ENCODE data around the gene SMCO4. TPM values are rescaled to one million over a fixed set of nuclear protein-coding genes. Genes with fewer than 3 reads are reported as not detected.
"Not testable (repeated sequence)": the region's sequence is repeated elsewhere in the genome, so short reads cannot be mapped to it uniquely, and the experiment has no call there.

SMCO4 gene
- total RNA-seq, 2 donors from 2014 or later: 49.3 to 82.4 TPM

DNA sequence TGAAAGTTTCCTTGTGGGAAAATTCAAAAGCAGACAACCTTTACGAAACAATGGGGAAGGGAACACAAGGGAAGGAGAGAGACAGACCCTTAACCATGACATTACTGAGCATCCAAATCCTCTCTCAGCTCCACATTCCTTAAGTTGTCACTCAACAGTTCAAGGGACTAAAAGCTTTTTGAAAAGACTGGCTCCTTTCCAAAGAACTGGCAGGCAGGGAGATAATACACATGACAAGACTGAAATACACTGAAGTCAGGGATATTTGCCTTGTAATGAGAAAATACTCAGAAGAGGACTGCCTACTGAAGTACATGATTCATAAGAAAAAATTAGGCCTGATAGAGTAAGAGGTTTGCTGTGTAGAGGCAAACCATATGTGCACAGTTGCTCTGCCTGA, 69.1 kb downstream of the SMCO4 start:
- Mint-ChIP-seq H3K4me3 (no peak overlapping the region), H3K27me3 (no peaks in the 10 kb centered on the region), H3K27ac (no peak overlapping the region), H3K9me3 (no peaks in the 10 kb centered on the region), H3K36me3 (ENCODE audit: low read depth) (peaks cover 17% of the 10 kb centered on the region), H3K4me1 (no peaks in the 10 kb centered on the region)
- ATAC-seq (replicated peaks): no peak

DNA sequence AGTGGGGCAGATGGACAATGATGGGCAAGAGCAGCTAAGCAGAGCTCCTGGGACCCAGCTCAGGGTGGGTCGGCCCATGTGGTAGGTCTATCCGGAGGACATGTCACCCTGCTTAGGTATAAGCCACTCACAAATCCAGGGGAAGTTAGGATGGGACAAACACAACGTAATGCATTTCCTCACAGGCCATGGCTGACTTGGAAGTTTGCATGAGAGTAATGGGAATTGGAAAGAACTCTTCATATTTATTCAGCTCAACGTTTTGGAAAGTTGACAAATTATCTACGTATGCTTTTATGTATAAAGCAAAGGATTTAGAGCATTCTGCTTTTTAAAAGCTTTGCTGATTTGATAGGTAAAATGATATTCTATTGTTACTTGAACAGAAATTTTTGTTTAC, 74.9 kb downstream of the SMCO4 start:
- Mint-ChIP-seq H3K27ac (no peak overlapping the region), H3K4me1 (no peaks in the 10 kb centered on the region), H3K27me3 (no peaks in the 10 kb centered on the region), H3K9me3 (no peaks in the 10 kb centered on the region), H3K36me3 (ENCODE audit: low read depth) (no peaks in the 10 kb centered on the region), H3K4me3 (no peak overlapping the region)
- ATAC-seq (replicated peaks): no peak

DNA sequence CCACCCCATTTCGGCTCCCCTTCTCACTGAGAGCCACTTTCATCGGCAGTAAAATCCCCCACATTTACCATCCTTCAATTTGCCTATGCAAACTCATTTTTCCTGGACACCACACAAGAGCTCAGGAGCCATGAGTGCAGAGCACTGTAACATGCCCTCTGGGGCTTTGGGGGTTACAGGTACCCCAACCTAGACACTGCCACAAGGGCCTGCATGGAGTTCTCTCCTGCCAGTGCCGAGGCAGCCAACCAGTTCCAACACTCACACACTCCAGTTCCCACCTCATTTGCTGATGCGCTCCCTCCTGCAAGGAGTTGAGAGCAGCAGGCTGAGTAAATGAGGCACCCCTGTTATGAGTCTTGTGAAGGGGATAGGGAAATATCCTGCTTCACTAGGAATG, 76.1 kb downstream of the SMCO4 start:
- H3K36me3 Mint-ChIP-seq (ENCODE audit: low read depth): no peaks in the 10 kb centered on the region

GRCh38 chr11:93464927-93465540, 78.2 kb downstream of the SMCO4 start:
- H3K9me3 Mint-ChIP-seq: no peaks in the 10 kb centered on the region
- no peaks in the 10 kb centered on the region for H3K36me3 Mint-ChIP-seq (ENCODE audit: low read depth)
- no peaks in the 10 kb centered on the region for H3K27me3 Mint-ChIP-seq
- H3K27ac Mint-ChIP-seq: no peak overlapping the region
- H3K4me1 Mint-ChIP-seq: no peaks in the 10 kb centered on the region
- ATAC-seq (replicated peaks): no peak
- no peak overlapping the region for H3K4me3 Mint-ChIP-seq

More for the DNA sequence above, 76.1 kb downstream of the SMCO4 start:
- Mint-ChIP-seq H3K27ac (no peak overlapping the region), H3K27me3 (no peaks in the 10 kb centered on the region), H3K9me3 (no peaks in the 10 kb centered on the region), H3K4me3 (no peak overlapping the region), H3K4me1 (no peaks in the 10 kb centered on the region)
- ATAC-seq (replicated peaks): no peak

DNA sequence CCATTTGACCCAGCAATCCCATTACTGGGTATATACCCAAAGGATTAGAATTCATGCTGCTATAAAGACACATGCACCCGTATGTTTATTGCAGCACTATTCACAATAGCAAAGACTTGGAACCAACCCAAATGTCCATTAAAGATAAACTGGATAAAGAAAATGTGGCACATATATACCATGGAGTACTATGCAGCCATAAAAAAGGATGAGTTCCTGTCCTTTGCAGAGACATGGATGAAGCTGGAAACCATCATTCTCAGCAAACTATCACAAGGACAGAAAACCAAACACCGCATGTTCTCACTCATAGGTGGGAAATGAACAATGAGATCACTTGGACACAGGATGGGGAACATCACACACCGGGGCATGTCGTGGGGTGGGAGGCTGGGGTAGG, 79.5 kb downstream of the SMCO4 start:
- H3K36me3 Mint-ChIP-seq (ENCODE audit: low read depth); H3K27ac Mint-ChIP-seq: not testable (repeated sequence)

DNA sequence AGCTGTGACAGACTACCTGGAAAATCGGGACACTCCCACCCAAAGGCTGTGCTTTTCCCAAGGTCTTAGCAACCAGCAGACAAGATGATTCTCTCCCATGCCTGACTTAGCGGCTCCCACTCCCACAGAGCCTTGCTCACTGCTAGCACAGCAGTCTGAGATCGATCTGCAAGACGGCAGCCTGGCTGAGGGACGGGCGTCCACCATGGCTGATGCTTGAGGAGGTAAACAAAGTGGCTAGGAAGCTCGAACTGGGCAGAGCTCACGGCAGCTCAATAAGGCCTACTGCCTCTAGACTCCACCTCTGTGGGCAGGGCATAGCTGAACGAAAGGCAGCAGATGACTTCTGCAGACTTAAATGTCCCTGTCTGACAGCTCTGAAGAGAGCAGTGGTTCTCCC, 84.9 kb downstream of the SMCO4 start:
- peaks cover 3% of the 10 kb centered on the region for H3K27me3 Mint-ChIP-seq
- H3K27ac Mint-ChIP-seq: no peak overlapping the region
- no peaks in the 10 kb centered on the region for H3K36me3 Mint-ChIP-seq (ENCODE audit: low read depth)
- H3K9me3 Mint-ChIP-seq: no peaks in the 10 kb centered on the region
- no peak overlapping the region for H3K4me3 Mint-ChIP-seq
- no peaks in the 10 kb centered on the region for H3K4me1 Mint-ChIP-seq
- no peak for ATAC-seq (replicated peaks)

More for the DNA sequence above, 79.5 kb downstream of the SMCO4 start:
- not testable (repeated sequence) for H3K4me1 Mint-ChIP-seq; H3K4me3 Mint-ChIP-seq; ATAC-seq (replicated peaks); H3K9me3 Mint-ChIP-seq; H3K27me3 Mint-ChIP-seq

DNA sequence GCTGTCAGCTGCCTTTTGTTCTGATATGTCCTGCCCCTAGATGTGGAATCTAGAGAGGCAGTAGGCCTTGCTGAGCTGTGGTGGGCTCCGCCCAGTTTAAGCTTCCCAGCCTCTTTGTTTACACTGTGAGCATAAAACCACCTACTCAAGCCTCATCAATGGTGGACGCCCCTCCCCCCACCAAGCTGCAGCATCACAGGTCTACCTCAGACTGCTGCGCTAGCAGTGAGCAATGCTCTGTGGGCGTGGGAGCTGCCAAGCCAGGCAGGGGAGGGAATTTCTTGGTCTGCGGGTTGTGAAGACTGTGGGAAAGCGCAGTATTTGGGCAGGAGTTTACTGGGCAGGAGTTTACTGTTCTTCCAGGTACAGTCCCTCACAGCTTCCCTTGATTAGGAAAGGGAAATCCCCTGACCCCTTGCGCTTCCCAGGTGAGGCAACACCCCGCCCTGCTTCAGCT, 98.5 kb downstream of the SMCO4 start:
- H3K4me3 Mint-ChIP-seq: no peak overlapping the region
- ATAC-seq (replicated peaks): peak; percentile 88
- no peaks in the 10 kb centered on the region for H3K36me3 Mint-ChIP-seq (ENCODE audit: low read depth)
- peaks cover 3% of the 10 kb centered on the region for H3K9me3 Mint-ChIP-seq
- no peaks in the 10 kb centered on the region for H3K4me1 Mint-ChIP-seq
- no peak overlapping the region for H3K27ac Mint-ChIP-seq
- H3K27me3 Mint-ChIP-seq: peaks cover 3% of the 10 kb centered on the region

DNA sequence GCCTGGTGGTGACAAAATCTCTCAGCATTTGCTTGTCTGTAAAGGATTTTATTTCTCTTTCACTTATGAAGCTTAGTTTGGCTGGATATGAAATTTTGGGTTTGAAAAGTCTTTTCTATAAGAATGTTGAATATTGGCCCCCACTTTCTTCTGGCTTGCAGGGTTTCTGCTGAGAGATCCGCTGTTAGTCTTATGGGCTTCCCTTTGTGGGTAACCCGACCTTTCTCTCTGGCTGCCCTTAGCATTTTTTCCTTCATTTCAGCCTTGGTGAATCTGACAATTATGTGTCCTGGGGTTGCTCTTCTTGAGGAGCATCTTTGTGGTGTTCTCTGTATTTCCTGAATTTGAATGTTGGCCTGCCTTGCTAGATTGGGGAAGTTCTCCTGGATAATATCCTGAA, 100.0 kb downstream of the SMCO4 start:
- H3K4me3 Mint-ChIP-seq; ATAC-seq (replicated peaks); H3K27me3 Mint-ChIP-seq; H3K9me3 Mint-ChIP-seq; H3K36me3 Mint-ChIP-seq (ENCODE audit: low read depth); H3K4me1 Mint-ChIP-seq; H3K27ac Mint-ChIP-seq: not testable (repeated sequence)

DNA sequence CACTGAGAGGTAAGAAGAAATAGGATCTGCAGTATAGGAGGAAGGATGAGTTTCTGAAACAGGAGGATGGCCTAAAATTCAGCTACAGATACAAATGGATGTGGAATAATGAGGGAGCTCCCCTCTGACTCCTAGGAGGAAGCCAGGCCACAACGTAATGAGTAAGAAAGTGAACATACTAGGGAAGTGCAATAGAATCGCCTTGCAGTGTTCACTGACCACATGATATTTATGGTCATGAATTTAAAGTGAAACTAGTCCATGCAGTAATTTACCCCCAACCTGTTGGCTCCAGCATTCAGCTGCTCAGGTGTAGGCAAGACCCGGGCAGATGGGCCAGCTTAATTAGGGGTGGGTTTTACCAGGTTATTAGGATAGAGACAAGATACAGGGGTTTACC, 110.9 kb downstream of the SMCO4 start:
- no peak for ATAC-seq (replicated peaks)
- no peak overlapping the region for H3K27ac Mint-ChIP-seq
- H3K36me3 Mint-ChIP-seq (ENCODE audit: low read depth): no peaks in the 10 kb centered on the region
- H3K9me3 Mint-ChIP-seq: no peaks in the 10 kb centered on the region
- no peaks in the 10 kb centered on the region for H3K27me3 Mint-ChIP-seq
- H3K4me1 Mint-ChIP-seq: no peaks in the 10 kb centered on the region
- H3K4me3 Mint-ChIP-seq: no peak overlapping the region

Other genes starting within 250 kb of the SMCO4 start
- gene DEUP1, start 212.6 kb downstream of the SMCO4 start, total RNA-seq: not detected
- 10 to 100 TPM; 30.7 to 33.4 TPM for gene CEP295, start 118.3 kb upstream of the SMCO4 start, total RNA-seq
- gene TAF1D, start 198.1 kb upstream of the SMCO4 start, total RNA-seq: 100 to 1,000 TPM; 262 to 270 TPM
- 10 to 100 TPM; 27.2 to 51.7 TPM for gene C11orf54, start 198.3 kb upstream of the SMCO4 start, total RNA-seq
- 10 to 100 TPM; 38.7 to 42.3 TPM for gene MED17, start 240.9 kb upstream of the SMCO4 start, total RNA-seq

Measured in activated T-helper 17 cell treated with anti-CD3 and anti-CD28 coated beads, Interleukin-2, amount 50 U/mL, for 72 hours (primary cell).